ENCODE data around the gene LARP1B.

The LARP1B gene

GRCh38 chr4:128220286-128221235, 159.4 kb downstream of the LARP1B start:
- H3K27ac ChIP-seq = no peak overlapping the region

GRCh38 chr4:128221586-128221985, 160.5 kb downstream of the LARP1B start:
- TF ChIP-seq ZFX (IDR thresholded peaks at IDR 0.05) (no peak), CTCF (conservative IDR thresholded peaks at IDR 0.05) (no peak)
- H3K27ac ChIP-seq = no peak overlapping the region

More at GRCh38 chr4:128220286-128221235, 159.4 kb downstream of the LARP1B start:
- TF ChIP-seq CTCF (conservative IDR thresholded peaks at IDR 0.05) (peak; percentile 65), ZFX (IDR thresholded peaks at IDR 0.05) (no peak)

DNA sequence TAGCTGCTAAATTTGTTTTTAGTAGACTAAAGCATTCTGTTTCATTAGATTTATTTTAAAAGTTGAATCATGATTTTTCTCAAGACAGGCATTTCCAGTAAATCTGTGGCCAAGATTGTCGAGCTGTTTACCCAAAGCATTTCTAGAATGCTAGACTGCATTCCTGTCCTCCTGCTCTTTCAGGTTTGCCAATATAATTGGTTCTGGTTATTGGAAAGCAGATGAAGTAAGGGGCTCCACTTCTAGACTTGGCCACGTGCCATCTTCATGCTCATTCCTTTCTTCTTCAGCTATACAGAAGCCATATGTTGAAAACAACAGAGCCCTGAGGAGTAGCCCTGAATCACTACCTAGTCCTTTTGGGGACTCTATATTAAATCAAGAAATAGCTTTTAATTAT, 164.0 kb downstream of the LARP1B start:
- no peak overlapping the region for H3K27ac ChIP-seq
- TF ChIP-seq CTCF (conservative IDR thresholded peaks at IDR 0.05) (no peak), ZFX (IDR thresholded peaks at IDR 0.05) (no peak)

- TF ChIP-seq CTCF (conservative IDR thresholded peaks at IDR 0.05) (no peak), ZFX (IDR thresholded peaks at IDR 0.05) (no peak)
- peak overlapping the region; percentile 59 for H3K27ac ChIP-seq
Measured at GRCh38 chr4:128227991-128228571, 167.0 kb downstream of the LARP1B start.

DNA sequence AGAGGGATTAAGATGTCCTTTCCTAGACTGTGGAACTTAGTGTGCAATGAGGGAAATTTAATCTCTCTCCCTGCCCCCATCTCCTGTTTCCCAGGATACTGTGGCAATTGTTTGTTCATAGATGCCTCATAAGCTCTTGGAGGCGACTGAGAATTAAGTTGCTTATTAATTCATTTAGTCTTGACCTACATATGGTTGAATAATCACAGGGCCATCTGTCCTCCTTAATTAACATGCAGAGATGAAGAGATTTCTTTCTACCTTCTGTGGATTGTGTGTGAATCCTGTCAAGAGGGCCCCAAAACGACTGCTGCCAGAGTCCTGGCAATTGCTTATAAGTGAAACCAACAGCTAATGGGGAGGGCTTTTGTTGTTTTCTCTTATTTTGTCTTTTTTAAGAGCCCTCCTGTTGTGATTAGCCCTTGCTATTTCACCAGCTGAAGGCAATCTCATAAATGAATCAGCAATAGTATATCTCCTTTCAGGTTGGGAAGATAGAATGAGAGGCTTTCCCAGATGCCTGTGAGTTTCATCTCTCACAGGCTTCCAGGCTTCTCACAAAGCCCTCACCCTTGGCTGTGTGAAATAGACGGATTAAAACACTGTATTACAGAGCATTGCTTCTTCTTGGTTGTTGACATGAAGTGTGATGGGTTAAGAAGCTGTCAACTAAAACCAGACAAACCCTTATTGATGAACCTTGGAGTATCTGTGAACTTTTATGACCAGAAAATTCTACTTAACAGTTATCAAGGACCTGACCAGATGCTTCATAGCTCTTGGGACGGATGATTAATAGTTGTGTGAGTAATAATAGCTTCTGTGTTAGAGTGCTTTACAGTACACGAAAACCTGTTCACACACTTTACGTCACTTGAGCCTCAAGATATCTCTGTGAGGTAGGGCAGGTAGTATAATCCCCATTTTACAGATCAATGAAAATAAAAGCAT, 168.0 kb downstream of the LARP1B start:
- no peak overlapping the region for H3K27ac ChIP-seq
- TF ChIP-seq ZFX (IDR thresholded peaks at IDR 0.05) = no peak
- TF ChIP-seq CTCF (conservative IDR thresholded peaks at IDR 0.05) = no peak

DNA sequence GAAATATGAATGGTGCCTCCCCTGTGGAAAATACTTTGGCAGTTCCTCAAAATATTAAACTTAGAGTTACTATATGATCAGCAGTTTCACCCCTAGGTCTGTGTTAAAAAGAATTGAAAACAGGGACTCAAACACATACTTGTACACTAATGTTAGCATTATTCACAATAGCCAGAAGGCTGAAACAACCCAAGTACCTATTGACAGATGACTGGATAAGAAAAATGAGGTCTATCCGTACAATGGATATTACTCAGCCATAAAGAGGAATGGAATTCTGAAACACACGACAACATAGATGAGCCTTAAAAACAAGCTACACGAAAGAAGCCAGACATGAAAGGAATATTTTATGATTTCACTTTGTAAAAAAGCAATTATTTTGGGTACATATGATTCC, 171.6 kb downstream of the LARP1B start:
- no peak overlapping the region for H3K27ac ChIP-seq
- TF ChIP-seq CTCF (conservative IDR thresholded peaks at IDR 0.05) (no peak), ZFX (IDR thresholded peaks at IDR 0.05) (no peak)
